ENCODE results near the gene RAB11FIP3. TPM values are rescaled to one million over a fixed set of nuclear protein-coding genes. Genes with fewer than 3 reads are reported as not detected.

The RAB11FIP3 gene
- total and polyA plus RNA-seq, 2 of the 13 experiments (the other 11 are each of a cell fraction or from before 2014, with no cell fraction given) = 34.3 to 57.6 TPM

- TF ChIP-seq ZNF839 (CRISPR knock-in tag; IDR thresholded peaks at IDR 0.05; ENCODE audit: borderline replicate concordance) = no peak
- no peak for TF ChIP-seq BATF2 (CRISPR knock-in tag; IDR thresholded peaks at IDR 0.05)
- TF ChIP-seq ZBTB38 (CRISPR knock-in tag; IDR thresholded peaks at IDR 0.05) = 0 out of 2 replicates have a peak, but pooled peaks have one; percentile 2
- no peak for TF ChIP-seq ZFP37 (CRISPR knock-in tag; IDR thresholded peaks at IDR 0.05; ENCODE audit: borderline replicate concordance)
- no peak for TF ChIP-seq CENPBD1 (CRISPR knock-in tag; IDR thresholded peaks at IDR 0.05; ENCODE audit: borderline replicate concordance, low read depth)
- no peak for TF ChIP-seq PHF5A (CRISPR knock-in tag; IDR thresholded peaks at IDR 0.05; ENCODE audit: low read depth, unreplicated experiment)
- TF ChIP-seq ZNF687 (CRISPR knock-in tag; IDR thresholded peaks at IDR 0.05) = no peak
- TF ChIP-seq ZNF883 (CRISPR knock-in tag; IDR thresholded peaks at IDR 0.05; ENCODE audit: not compliant biosample characterization) = peak; percentile 63
- TF ChIP-seq THRA (CRISPR knock-in tag; IDR thresholded peaks at IDR 0.05; ENCODE audit: borderline replicate concordance) = no peak
- no peak for TF ChIP-seq ZNF674 (CRISPR knock-in tag; IDR thresholded peaks at IDR 0.05; ENCODE audit: low read depth)
- no peak for TF ChIP-seq ARNTL (CRISPR knock-in tag; IDR thresholded peaks at IDR 0.05)
- no peak for TF ChIP-seq MAX (IDR thresholded peaks at IDR 0.05)
- peak; percentile 23; the same call in 1 of the 2 replicates for TF ChIP-seq ZFY (CRISPR knock-in tag; IDR thresholded peaks at IDR 0.05)
- TF ChIP-seq ZNF513 (CRISPR knock-in tag; conservative IDR thresholded peaks at IDR 0.05) = no peak
- TF ChIP-seq HNRNPH1 (optimal IDR thresholded peaks at IDR 0.05; ENCODE audit: low read depth, low read length) = no peak
- TF ChIP-seq ZNF263 (CRISPR knock-in tag; IDR thresholded peaks at IDR 0.05) = no peak
- no peak for TF ChIP-seq ZSCAN21 (CRISPR knock-in tag; IDR thresholded peaks at IDR 0.05; ENCODE audit: borderline replicate concordance)
- TF ChIP-seq ESRRA (CRISPR knock-in tag; IDR thresholded peaks at IDR 0.05; ENCODE audit: low read depth) = no peak
- no peak for TF ChIP-seq ZNF644 (CRISPR knock-in tag; IDR thresholded peaks at IDR 0.05; ENCODE audit: low read depth)
- TF ChIP-seq FOXO1 (CRISPR knock-in tag; IDR thresholded peaks at IDR 0.05) = no peak
- no peak for TF ChIP-seq ZNF709 (CRISPR knock-in tag; IDR thresholded peaks at IDR 0.05)
- 0 out of 2 replicates have a peak, but pooled peaks have one; percentile 12 for TF ChIP-seq TCF7 (IDR thresholded peaks at IDR 0.05; ENCODE audit: low read depth)
These were observed 45.3 kb upstream of the RAB11FIP3 start (continued) for GRCh38 chr16:379961-380761.
